AG04449 (cell line): ENCODE results near the gene FBN2.

ENCODE experiments used
- CTCF ChIA-PET: fragments of 350-600 bp; formaldehyde crosslinking; extraction: SDS; loops from one replicate; lab custom pipeline; 2021; ENCODE audit warnings: antibody characterized with exemption; lab: Yijun Ruan, JAX
- POLR2A ChIA-PET: fragments of 400-600, 350-600 bp; formaldehyde crosslinking; extraction: SDS; loops from one replicate; lab custom pipeline; 2020; ENCODE audit warnings: antibody characterized with exemption, inconsistent platforms; lab: Yijun Ruan, JAX
- DNase-seq: peaks from one replicate; pipeline ENCODE4 v3.0.0-alpha.2; 2010; ENCODE audit warnings: low read depth, low spot score
- H3K4me3 ChIP-seq: 2 replicates; pipeline ENCODE4 v1.5.1; 2011; ENCODE audit warnings: low read depth, mild to moderate bottlenecking, control low read depth, low read length
- CTCF ChIP-seq: IDR thresholded peaks from one replicate; pipeline ENCODE4 v1.5.1; 2011; ENCODE audit warnings: mild to moderate bottlenecking, moderate library complexity, low read length, control low read depth, inconsistent platforms; ENCODE audit not compliant: insufficient read depth; ENCODE audit errors: missing control alignments

Gene FBN2

GRCh38 chr5:128532127-128532526, 5.9 kb downstream of the FBN2 start:
- ChIA-PET POLR2A (no interaction called here), CTCF (interaction anchor here (0.7 to 1.4 kb wide), 4 partner anchors 20 to 312 kb away, joined by 3 read pairs; no protein-coding TSS in a partner anchor)
- DNase-seq = no peak
- TF ChIP-seq CTCF = no peak
- H3K4me3 ChIP-seq = no peak overlapping the region

GRCh38 chr5:128528637-128529255, 9.3 kb downstream of the FBN2 start:
- ChIA-PET POLR2A (no interaction called here), CTCF (interaction anchor here (3.6 kb wide), 1 partner anchor 146 kb away, joined by 32 read pairs; no protein-coding TSS in a partner anchor)
- no peak for TF ChIP-seq CTCF
- H3K4me3 ChIP-seq = no peak overlapping the region
- DNase-seq = no peak

- CTCF ChIA-PET = interaction anchor here (3.6 kb wide), 1 partner anchor 146 kb away, joined by 32 read pairs; no protein-coding TSS in a partner anchor
- H3K4me3 ChIP-seq = no peak overlapping the region
- POLR2A ChIA-PET = interaction anchor here (0.6 kb wide), 1 partner anchor 258 kb away, joined by 3 read pairs; no protein-coding TSS in a partner anchor
- TF ChIP-seq CTCF = no peak
- DNase-seq = no peak
Measured at GRCh38 chr5:128528126-128528525, 9.9 kb downstream of the FBN2 start.

- ChIA-PET POLR2A (no interaction called here), CTCF (no interaction called here)
- H3K4me3 ChIP-seq = no peak overlapping the region
- TF ChIP-seq CTCF = no peak
- DNase-seq = no peak
Measured at GRCh38 chr5:128527077-128527476, 11.0 kb downstream of the FBN2 start.

GRCh38 chr5:128522336-128522735, 15.7 kb downstream of the FBN2 start:
- ChIA-PET CTCF (interaction anchor here (3.2 kb wide), 1 partner anchor 153 kb away, joined by 15 read pairs; no protein-coding TSS in a partner anchor), POLR2A (no interaction called here)
- no peak for TF ChIP-seq CTCF
- DNase-seq = no peak
- H3K4me3 ChIP-seq = no peak overlapping the region

- TF ChIP-seq CTCF = no peak
- DNase-seq = no peak
- CTCF ChIA-PET = interaction anchor here (1.2 kb wide), 1 partner anchor 21 kb away, joined by 3 read pairs; no protein-coding TSS in a partner anchor
- H3K4me3 ChIP-seq = no peak overlapping the region
- POLR2A ChIA-PET = no interaction called here
Measured at GRCh38 chr5:128519827-128520226, 18.2 kb downstream of the FBN2 start.
